Measurements from ENCODE around the gene P2RY2.
A peak's percentile ranks its signal among the peaks of the same experiment; 100 is the strongest.
"Not testable (repeated sequence)": the region's sequence is repeated elsewhere in the genome, so short reads cannot be mapped to it uniquely, and the experiment has no call there.

The P2RY2 gene

GRCh38 chr11:73186886-73187285, 31.2 kb upstream of the P2RY2 start:
- FAIRE-seq = no peak
- DNase-seq (ENCODE audit: extremely low spot score, insufficient read length, low read depth) = no peak

GRCh38 chr11:73187854-73188253, 30.2 kb upstream of the P2RY2 start:
- FAIRE-seq = no peak
- no peak for DNase-seq (ENCODE audit: extremely low spot score, insufficient read length, low read depth)

GRCh38 chr11:73188301-73188700, 29.8 kb upstream of the P2RY2 start:
- DNase-seq (ENCODE audit: extremely low spot score, insufficient read length, low read depth) (no peak), FAIRE-seq (no peak)

- FAIRE-seq = peak; percentile 65
Observed at GRCh38 chr11:73189315-73189714, 28.8 kb upstream of the P2RY2 start.

GRCh38 chr11:73189723-73190556, 28.1 kb upstream of the P2RY2 start:
- no peak for DNase-seq (ENCODE audit: extremely low spot score, insufficient read length, low read depth)
- FAIRE-seq = no peak

More at GRCh38 chr11:73189315-73189714, 28.8 kb upstream of the P2RY2 start:
- no peak for DNase-seq (ENCODE audit: extremely low spot score, insufficient read length, low read depth)

- no peak for FAIRE-seq
- DNase-seq (ENCODE audit: extremely low spot score, insufficient read length, low read depth) = no peak
Observed at GRCh38 chr11:73190557-73190885, 27.6 kb upstream of the P2RY2 start.

GRCh38 chr11:73191151-73191550, 26.9 kb upstream of the P2RY2 start:
- FAIRE-seq (no peak), DNase-seq (ENCODE audit: extremely low spot score, insufficient read length, low read depth) (no peak)

- DNase-seq (ENCODE audit: extremely low spot score, insufficient read length, low read depth) (no peak), FAIRE-seq (no peak)
Observed at GRCh38 chr11:73192272-73192671, 25.8 kb upstream of the P2RY2 start.

- FAIRE-seq (peak; percentile 60), DNase-seq (ENCODE audit: extremely low spot score, insufficient read length, low read depth) (no peak)
Observed at GRCh38 chr11:73193251-73194033, 24.6 kb upstream of the P2RY2 start.

GRCh38 chr11:73194034-73194507, 24.0 kb upstream of the P2RY2 start:
- FAIRE-seq (no peak), DNase-seq (ENCODE audit: extremely low spot score, insufficient read length, low read depth) (no peak)

GRCh38 chr11:73194593-73194992, 23.5 kb upstream of the P2RY2 start:
- DNase-seq (ENCODE audit: extremely low spot score, insufficient read length, low read depth) (no peak), FAIRE-seq (no peak)

GRCh38 chr11:73195191-73196007, 22.7 kb upstream of the P2RY2 start:
- FAIRE-seq = no peak
- DNase-seq (ENCODE audit: extremely low spot score, insufficient read length, low read depth) = no peak

GRCh38 chr11:73196576-73196975, 21.5 kb upstream of the P2RY2 start:
- no peak for FAIRE-seq

GRCh38 chr11:73197348-73197747, 20.7 kb upstream of the P2RY2 start:
- DNase-seq (ENCODE audit: extremely low spot score, insufficient read length, low read depth) = no peak
- FAIRE-seq = no peak

More at GRCh38 chr11:73196576-73196975, 21.5 kb upstream of the P2RY2 start:
- no peak for DNase-seq (ENCODE audit: extremely low spot score, insufficient read length, low read depth)

- not testable (repeated sequence) for DNase-seq (ENCODE audit: extremely low spot score, insufficient read length, low read depth); FAIRE-seq
Observed at GRCh38 chr11:73197787-73198186, 20.3 kb upstream of the P2RY2 start.

- DNase-seq (ENCODE audit: extremely low spot score, insufficient read length, low read depth) = no peak
Observed at GRCh38 chr11:73198677-73199076, 19.4 kb upstream of the P2RY2 start.

GRCh38 chr11:73199446-73199845, 18.6 kb upstream of the P2RY2 start:
- DNase-seq (ENCODE audit: extremely low spot score, insufficient read length, low read depth) (no peak), FAIRE-seq (no peak)

More at GRCh38 chr11:73198677-73199076, 19.4 kb upstream of the P2RY2 start:
- FAIRE-seq = no peak

GRCh38 chr11:73200256-73200655, 17.8 kb upstream of the P2RY2 start:
- DNase-seq (ENCODE audit: extremely low spot score, insufficient read length, low read depth) = no peak
- no peak for FAIRE-seq

GRCh38 chr11:73201249-73201648, 16.8 kb upstream of the P2RY2 start:
- FAIRE-seq (no peak), DNase-seq (ENCODE audit: extremely low spot score, insufficient read length, low read depth) (no peak)

All from GM18507 (cell line).